BLaER1 treated with 17β-estradiol and CSF1 and Interleukin-3, amounts not matched to agents 10 nM and 100 nM (cell line): ENCODE data around the gene CREB5.

Experiments used
- H3K27ac ChIP-seq, 11 experiments: shearing (Covaris generic); formaldehyde crosslinking; 2 replicates each; pipeline ENCODE4 v1.8.1; 2022
- H3K27me3 ChIP-seq, 11 experiments: shearing (Covaris generic); formaldehyde crosslinking; 2 replicates each; pipeline ENCODE4 v1.8.1; 2022
- H3K36me3 ChIP-seq, 11 experiments: shearing (Covaris generic); formaldehyde crosslinking; 2 replicates each; pipeline ENCODE4 v1.8.1; 2022
- H3K4me1 ChIP-seq, 10 experiments: shearing (Covaris generic); formaldehyde crosslinking; 2 replicates each; pipeline ENCODE4 v1.8.1; 2022
- H3K4me2 ChIP-seq, 11 experiments: shearing (Covaris generic); formaldehyde crosslinking; 2 replicates each; pipeline ENCODE4 v1.8.1; 2022
- H3K4me3 ChIP-seq, 10 experiments: shearing (Covaris generic); formaldehyde crosslinking; 2 replicates each; pipeline ENCODE4 v1.8.1; 2022
- H3K9ac ChIP-seq, 11 experiments: shearing (Covaris generic); formaldehyde crosslinking; 2 replicates each; pipeline ENCODE4 v1.8.1; 2022
- H3K9me3 ChIP-seq, 11 experiments: shearing (Covaris generic); formaldehyde crosslinking; replicated peaks in 1 of 11; 2 replicates each; pipeline ENCODE4 v1.8.1; 2022
- H4K20me1 ChIP-seq, 11 experiments: shearing (Covaris generic); formaldehyde crosslinking; 2 replicates each; pipeline ENCODE4 v1.8.1; 2022
- Cebpa-rat ChIP-seq, 11 experiments: shearing (Covaris generic); IDR thresholded peaks; 2 replicates each; pipeline ENCODE4 v1.8.1; 2022

CREB5 gene

DNA sequence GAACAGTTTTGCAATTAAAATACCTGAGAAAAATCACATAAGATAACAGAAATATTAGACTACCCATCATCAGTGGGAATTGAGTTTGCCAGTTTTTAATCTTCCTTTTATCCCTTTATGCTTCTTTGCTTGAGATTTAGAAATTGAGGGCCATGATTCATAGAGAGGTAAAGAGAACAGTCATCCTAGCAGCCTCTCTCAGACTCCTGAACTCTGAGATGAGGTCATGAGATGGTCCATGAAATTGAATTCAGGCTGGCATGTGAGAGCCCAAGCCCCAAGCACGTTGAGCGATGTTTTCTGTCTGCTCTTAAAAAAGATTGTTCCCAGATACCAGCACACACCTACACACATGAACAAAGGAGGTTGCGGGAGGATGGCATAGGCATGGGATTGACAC lies 91.1 kb downstream of the CREB5 start:
- Histone ChIP-seq H3K4me3 (no peak overlapping the region), H3K36me3 (peaks cover 0 to 5% (median 0%) of the 10 kb centered on the region in 11 experiments; a peak in 2 of 22 replicates), H3K9me3 (peaks cover 0 to 39% (median 15%) of the 10 kb centered on the region in 11 experiments; a peak in 16 of 22 replicates), H3K9ac (no peak overlapping the region), H3K4me2 (peak overlapping the region in 9 of 11 experiments; percentile 11 to 87 (median 78); a peak in 17 of 22 replicates), H4K20me1 (no peaks in the 10 kb centered on the region), H3K27me3 (no peaks in the 10 kb centered on the region), H3K4me1 (peaks cover 6 to 70% (median 53%) of the 10 kb centered on the region in 10 experiments), H3K27ac (peak overlapping the region in 1 of 11 experiments; percentile 36; a peak in 2 of 22 replicates)
- TF ChIP-seq Cebpa-rat (IDR thresholded peaks at IDR 0.05): no peak

GRCh38 chr7:28505014-28505413 lies 92.7 kb downstream of the CREB5 start:
- H3K4me2 ChIP-seq: peak overlapping the region in 9 of 11 experiments; percentile 39 to 87 (median 78); a peak in 18 of 22 replicates
- peaks cover 0 to 30% (median 8%) of the 10 kb centered on the region in 11 experiments; a peak in 14 of 22 replicates for H3K9me3 ChIP-seq
- H3K27ac ChIP-seq: peak overlapping the region in 3 of 11 experiments; percentile 30 to 48 (median 36); a peak in 3 of 22 replicates
- H4K20me1 ChIP-seq: no peaks in the 10 kb centered on the region
- no peak overlapping the region; a peak in 1 of 22 replicates for H3K9ac ChIP-seq
- peak overlapping the region in 2 of 10 experiments; percentile 21 to 23; a peak in 2 of 20 replicates for H3K4me3 ChIP-seq
- H3K36me3 ChIP-seq: peaks cover 0 to 5% (median 0%) of the 10 kb centered on the region in 11 experiments; a peak in 2 of 22 replicates
- peaks cover 20 to 82% (median 68%) of the 10 kb centered on the region in 10 experiments for H3K4me1 ChIP-seq
- TF ChIP-seq Cebpa-rat (IDR thresholded peaks at IDR 0.05): no peak
- H3K27me3 ChIP-seq: no peaks in the 10 kb centered on the region

- Histone ChIP-seq H3K9ac (no peak overlapping the region), H3K27me3 (no peaks in the 10 kb centered on the region), H3K9me3 (peaks cover 0 to 24% (median 8%) of the 10 kb centered on the region in 11 experiments; a peak in 14 of 22 replicates), H3K4me2 (peak overlapping the region in 6 of 11 experiments; percentile 64 to 87 (median 81); a peak in 9 of 22 replicates), H3K27ac (peak overlapping the region in 1 of 11 experiments; percentile 24; a peak in 1 of 22 replicates), H3K4me3 (no peak overlapping the region), H3K4me1 (peaks cover 28 to 79% (median 65%) of the 10 kb centered on the region in 10 experiments), H4K20me1 (no peaks in the 10 kb centered on the region), H3K36me3 (peaks cover 0 to 5% (median 0%) of the 10 kb centered on the region in 11 experiments; a peak in 2 of 22 replicates)
- no peak for TF ChIP-seq Cebpa-rat (IDR thresholded peaks at IDR 0.05)
Measured at GRCh38 chr7:28505867-28506266, 93.5 kb downstream of the CREB5 start.

- Histone ChIP-seq H3K27ac (peak overlapping the region in 3 of 11 experiments; percentile 59 to 81 (median 64); a peak in 3 of 22 replicates), H4K20me1 (no peaks in the 10 kb centered on the region), H3K36me3 (peaks cover 0 to 5% (median 0%) of the 10 kb centered on the region in 11 experiments; a peak in 1 of 22 replicates), H3K9ac (no peak overlapping the region), H3K4me3 (no peak overlapping the region), H3K4me1 (peaks cover 31 to 77% (median 66%) of the 10 kb centered on the region in 10 experiments), H3K4me2 (peak overlapping the region in 8 of 11 experiments; percentile 4 to 88 (median 67); a peak in 11 of 22 replicates), H3K9me3 (peaks cover 0 to 23% (median 8%) of the 10 kb centered on the region in 11 experiments; a peak in 15 of 22 replicates), H3K27me3 (no peaks in the 10 kb centered on the region)
- TF ChIP-seq Cebpa-rat (IDR thresholded peaks at IDR 0.05): no peak
Measured at GRCh38 chr7:28507525-28508282, 95.4 kb downstream of the CREB5 start.

GRCh38 chr7:28509251-28510025 lies 97.1 kb downstream of the CREB5 start:
- peak overlapping the region in 7 of 11 experiments; percentile 4 to 65 (median 53); a peak in 11 of 22 replicates for H3K9ac ChIP-seq
- peak overlapping the region; percentile 37 to 81 (median 63); a peak in 19 of 22 replicates for H3K27ac ChIP-seq
- H3K9me3 ChIP-seq: peaks cover 0 to 23% (median 8%) of the 10 kb centered on the region in 11 experiments; a peak in 15 of 22 replicates
- H3K4me3 ChIP-seq: peak overlapping the region in 5 of 10 experiments; percentile 4 to 28 (median 10); a peak in 8 of 20 replicates
- no peaks in the 10 kb centered on the region for H3K27me3 ChIP-seq
- TF ChIP-seq Cebpa-rat (IDR thresholded peaks at IDR 0.05): peak in 1 of 11 experiments; percentile 27; a peak in 1 of 22 replicates
- peak overlapping the region; percentile 58 to 88 (median 69) for H3K4me2 ChIP-seq
- H3K36me3 ChIP-seq: peaks cover 0 to 5% (median 0%) of the 10 kb centered on the region in 11 experiments; a peak in 1 of 22 replicates
- H3K4me1 ChIP-seq: peaks cover 36 to 67% (median 56%) of the 10 kb centered on the region in 10 experiments
- no peaks in the 10 kb centered on the region for H4K20me1 ChIP-seq

- peaks cover 0 to 5% (median 0%) of the 10 kb centered on the region in 11 experiments; a peak in 1 of 22 replicates for H3K36me3 ChIP-seq
- H4K20me1 ChIP-seq: no peaks in the 10 kb centered on the region
- H3K4me3 ChIP-seq: peak overlapping the region in 3 of 10 experiments; percentile 7 to 28 (median 10); a peak in 3 of 20 replicates
- H3K9me3 ChIP-seq: peaks cover 0 to 28% (median 8%) of the 10 kb centered on the region in 11 experiments; a peak in 15 of 22 replicates
- peak overlapping the region; percentile 37 to 81 (median 63); a peak in 19 of 22 replicates for H3K27ac ChIP-seq
- H3K4me1 ChIP-seq: peaks cover 33 to 61% (median 51%) of the 10 kb centered on the region in 10 experiments
- no peak for TF ChIP-seq Cebpa-rat (IDR thresholded peaks at IDR 0.05)
- peak overlapping the region; percentile 58 to 88 (median 69) for H3K4me2 ChIP-seq
- peak overlapping the region in 7 of 11 experiments; percentile 4 to 65 (median 53); a peak in 9 of 22 replicates for H3K9ac ChIP-seq
- no peaks in the 10 kb centered on the region for H3K27me3 ChIP-seq
Measured at GRCh38 chr7:28510026-28510369, 97.7 kb downstream of the CREB5 start.

DNA sequence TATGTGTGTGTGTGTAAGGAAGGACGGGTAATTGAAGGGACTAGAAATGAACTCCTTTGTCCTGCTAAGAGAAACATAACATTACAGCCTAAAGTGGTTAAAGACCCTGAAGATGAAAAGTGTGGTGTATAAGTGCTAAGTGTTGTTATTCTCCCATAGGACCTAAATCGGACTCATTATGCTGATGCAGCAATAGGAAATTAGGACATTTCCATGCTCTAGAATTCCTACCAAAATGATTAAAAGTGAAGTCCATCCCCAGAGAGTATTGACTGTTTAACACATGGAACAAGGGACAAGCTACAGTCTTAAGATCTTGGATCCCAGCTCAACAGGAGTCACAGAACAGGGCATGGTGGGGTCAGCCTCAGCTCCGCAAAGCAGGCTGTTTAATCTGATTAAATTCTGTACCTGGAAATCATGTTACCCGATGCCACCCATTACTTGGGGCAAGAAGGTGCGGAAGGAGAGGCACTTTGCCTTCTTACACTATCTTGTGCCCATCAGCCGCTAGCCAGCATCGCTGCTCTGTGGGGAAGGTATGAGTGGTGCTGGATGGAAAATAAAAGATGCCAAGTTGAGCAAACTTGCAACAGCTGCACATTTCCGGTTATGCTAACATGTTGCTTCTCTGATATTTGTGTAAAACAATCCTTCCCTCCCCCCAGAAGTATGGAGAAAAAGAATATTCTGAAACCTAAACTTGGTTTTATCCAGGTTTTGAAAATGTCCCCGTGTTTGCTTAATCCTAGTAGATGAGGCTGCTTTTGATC lies 100.5 kb downstream of the CREB5 start:
- H3K4me3 ChIP-seq: no peak overlapping the region
- H3K36me3 ChIP-seq: no peaks in the 10 kb centered on the region
- no peaks in the 10 kb centered on the region for H4K20me1 ChIP-seq
- no peak overlapping the region for H3K27ac ChIP-seq
- no peak overlapping the region for H3K9ac ChIP-seq
- peaks cover 29 to 43% (median 35%) of the 10 kb centered on the region in 10 experiments for H3K4me1 ChIP-seq
- peaks cover 0 to 15% (median under 1%) of the 10 kb centered on the region in 11 experiments; a peak in 5 of 22 replicates for H3K9me3 ChIP-seq
- no peaks in the 10 kb centered on the region for H3K27me3 ChIP-seq
- peak overlapping the region in 6 of 11 experiments; percentile 2 to 19 (median 18); a peak in 5 of 22 replicates for H3K4me2 ChIP-seq
- no peak for TF ChIP-seq Cebpa-rat (IDR thresholded peaks at IDR 0.05)
